Esophagus muscularis mucosa (tissue), 3 donors: ENCODE data around the gene MARVELD2.

Experiments used
- POLR2A ChIP-seq: fragments of 450-650 bp; IDR thresholded peaks from one replicate; pipeline ENCODE4 v1.6.1; 2017; ENCODE audit warnings: antibody characterized with exemption, moderate library complexity, mild to moderate bottlenecking, low read depth
- POLR2AphosphoS5 ChIP-seq, 2 donors: sonication (generic); formaldehyde crosslinking; IDR thresholded peaks; one replicate each; pipeline ENCODE4 v1.6.1; 2017; ENCODE audit warnings: antibody characterized with exemption in 2 of 2
- TF ChIP-seq, protein P1 (sequence below), 3 experiments: fragments of 200-600 bp in 2 of 3; fragments of 450-650 bp in 1 of 3; sonication (generic) in 2 of 3; IDR thresholded peaks; one replicate each; pipeline ENCODE4 v1.5.1; 2017 to 2019; ENCODE audit warnings: antibody characterized with exemption in 3 of 3, mild to moderate bottlenecking in 2 of 3, moderate library complexity in 1 of 3

DNA sequence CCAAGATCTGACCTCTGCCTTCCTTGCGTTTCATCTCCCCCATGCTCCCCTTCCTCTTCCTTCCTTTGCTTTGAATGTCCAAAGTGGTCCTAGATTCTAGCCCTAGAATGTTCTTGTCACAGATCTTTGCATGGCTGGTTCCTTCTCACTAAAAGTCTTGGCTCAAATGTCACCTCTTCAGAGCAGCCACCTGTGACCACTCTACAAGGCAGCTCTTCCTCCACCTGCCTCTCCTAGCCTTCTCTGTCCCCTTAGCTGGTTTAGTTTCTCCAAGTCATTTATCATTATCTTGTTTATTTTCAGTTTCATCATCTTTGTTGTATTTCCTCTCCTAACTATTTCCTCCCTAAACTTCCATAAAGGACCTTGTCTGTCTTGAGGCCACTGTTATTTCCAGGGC lies 70.6 kb downstream of the MARVELD2 start:
- no peak for TF ChIP-seq POLR2A
- TF ChIP-seq, protein P1, sequence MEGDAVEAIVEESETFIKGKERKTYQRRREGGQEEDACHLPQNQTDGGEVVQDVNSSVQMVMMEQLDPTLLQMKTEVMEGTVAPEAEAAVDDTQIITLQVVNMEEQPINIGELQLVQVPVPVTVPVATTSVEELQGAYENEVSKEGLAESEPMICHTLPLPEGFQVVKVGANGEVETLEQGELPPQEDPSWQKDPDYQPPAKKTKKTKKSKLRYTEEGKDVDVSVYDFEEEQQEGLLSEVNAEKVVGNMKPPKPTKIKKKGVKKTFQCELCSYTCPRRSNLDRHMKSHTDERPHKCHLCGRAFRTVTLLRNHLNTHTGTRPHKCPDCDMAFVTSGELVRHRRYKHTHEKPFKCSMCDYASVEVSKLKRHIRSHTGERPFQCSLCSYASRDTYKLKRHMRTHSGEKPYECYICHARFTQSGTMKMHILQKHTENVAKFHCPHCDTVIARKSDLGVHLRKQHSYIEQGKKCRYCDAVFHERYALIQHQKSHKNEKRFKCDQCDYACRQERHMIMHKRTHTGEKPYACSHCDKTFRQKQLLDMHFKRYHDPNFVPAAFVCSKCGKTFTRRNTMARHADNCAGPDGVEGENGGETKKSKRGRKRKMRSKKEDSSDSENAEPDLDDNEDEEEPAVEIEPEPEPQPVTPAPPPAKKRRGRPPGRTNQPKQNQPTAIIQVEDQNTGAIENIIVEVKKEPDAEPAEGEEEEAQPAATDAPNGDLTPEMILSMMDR (IDR thresholded peaks at IDR 0.05): no peak
- TF ChIP-seq POLR2AphosphoS5 (IDR thresholded peaks at IDR 0.05): no peak
